IPS DF 6.9 (cell line): ENCODE data around the gene STOX1.
A peak's percentile ranks its signal among the peaks of the same experiment; 100 is the strongest.

Experiments used
- DNase-seq: peaks from one replicate; pipeline ENCODE4 v3.0.0-alpha.2; 2013; ENCODE audit warnings: low read depth, low spot score
- H3K27ac ChIP-seq: one replicate; pipeline ENCODE4 v1.5.1; 2013; ENCODE audit warnings: low read length, control low read depth
- H3K27me3 ChIP-seq: 2 replicates; pipeline ENCODE4 v1.6.1; 2013; ENCODE audit warnings: mild to moderate bottlenecking, low read length; ENCODE audit not compliant: control insufficient read depth, insufficient read depth
- H3K36me3 ChIP-seq: 2 replicates; pipeline ENCODE4 v1.6.1; 2013; ENCODE audit warnings: low read length; ENCODE audit not compliant: control insufficient read depth, insufficient read depth
- H3K4me1 ChIP-seq: 2 replicates; pipeline ENCODE4 v1.6.1; 2013; ENCODE audit warnings: low read length; ENCODE audit not compliant: control insufficient read depth, insufficient read depth
- H3K4me3 ChIP-seq: 2 replicates; pipeline ENCODE4 v1.5.1; 2013; ENCODE audit warnings: mild to moderate bottlenecking, low read length
- H3K9me3 ChIP-seq: 2 replicates; pipeline ENCODE4 v1.6.1; 2013; ENCODE audit warnings: low read length, inconsistent platforms; ENCODE audit not compliant: control insufficient read depth, insufficient read depth
- WGBS: extraction: QIAGEN DNeasy Blood & Tissue Kit; methylation state at CpG from one replicate; pipeline ENCODE4 v1.1.7; 2013; ENCODE audit warnings: mixed read lengths, missing lambda C conversion rate; ENCODE audit not compliant: insufficient read length, insufficient coverage; 5-methylcytosine and 5-hydroxymethylcytosine counted together

The STOX1 gene

GRCh38 chr10:68879628-68880027 lies 52.3 kb downstream of the STOX1 start:
- no peak for DNase-seq
- no peaks in the 10 kb centered on the region for H3K9me3 ChIP-seq
- no peak overlapping the region for H3K27ac ChIP-seq
- no peak overlapping the region for H3K4me3 ChIP-seq
- H3K4me1 ChIP-seq = peaks cover 6% of the 10 kb centered on the region
- H3K27me3 ChIP-seq = no peaks in the 10 kb centered on the region
- H3K36me3 ChIP-seq = no peaks in the 10 kb centered on the region
- WGBS = no CpG with 5 or more reads among the region's 2 CpGs

DNA sequence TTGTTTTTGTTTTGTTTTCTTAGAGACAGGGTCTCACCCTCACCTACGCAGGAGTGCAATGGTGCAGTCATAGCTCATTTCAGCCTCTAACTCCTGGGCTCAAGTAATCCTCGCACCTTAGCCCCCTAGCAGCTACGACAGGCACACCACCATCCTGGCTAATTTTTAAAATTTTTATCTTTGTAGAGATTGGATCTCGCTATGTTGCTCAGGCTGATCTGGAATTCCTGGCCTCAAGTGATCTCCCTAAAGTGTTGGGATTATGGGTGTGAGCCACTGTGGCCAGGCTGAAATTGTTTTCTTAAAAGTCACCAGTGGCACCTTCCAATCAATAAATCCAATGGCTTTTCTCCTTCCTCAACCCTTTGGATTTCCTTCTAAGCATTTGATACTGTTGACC lies 52.9 kb downstream of the STOX1 start:
- Histone ChIP-seq H3K4me1 (peaks cover 6% of the 10 kb centered on the region), H3K27me3 (no peaks in the 10 kb centered on the region), H3K9me3 (no peaks in the 10 kb centered on the region), H3K4me3 (no peak overlapping the region), H3K27ac (no peak overlapping the region), H3K36me3 (no peaks in the 10 kb centered on the region)
- DNase-seq = no peak
- no CpG with 5 or more reads among the region's 4 CpGs for WGBS

DNA sequence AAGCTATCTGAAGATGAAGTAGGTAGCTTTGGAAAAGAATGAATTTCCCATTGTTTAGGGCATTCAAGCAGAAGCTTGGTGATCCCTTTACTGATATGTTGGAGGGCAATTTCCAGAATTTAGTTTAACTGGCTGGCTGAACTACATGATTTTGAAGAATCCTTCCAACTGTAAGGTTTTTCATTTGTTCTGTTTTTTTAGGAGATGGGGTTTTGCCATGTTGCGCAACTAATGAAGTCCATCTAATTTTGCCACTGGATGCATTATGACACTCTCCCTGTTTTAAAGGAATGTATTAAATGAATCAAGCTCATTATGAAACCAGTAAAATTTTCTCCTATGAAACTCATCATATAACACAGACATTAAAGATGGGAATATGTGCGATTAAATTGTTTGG lies 67.7 kb downstream of the STOX1 start:
- WGBS = no CpG with 5 or more reads among the region's 2 CpGs
- DNase-seq = no peak

DNA sequence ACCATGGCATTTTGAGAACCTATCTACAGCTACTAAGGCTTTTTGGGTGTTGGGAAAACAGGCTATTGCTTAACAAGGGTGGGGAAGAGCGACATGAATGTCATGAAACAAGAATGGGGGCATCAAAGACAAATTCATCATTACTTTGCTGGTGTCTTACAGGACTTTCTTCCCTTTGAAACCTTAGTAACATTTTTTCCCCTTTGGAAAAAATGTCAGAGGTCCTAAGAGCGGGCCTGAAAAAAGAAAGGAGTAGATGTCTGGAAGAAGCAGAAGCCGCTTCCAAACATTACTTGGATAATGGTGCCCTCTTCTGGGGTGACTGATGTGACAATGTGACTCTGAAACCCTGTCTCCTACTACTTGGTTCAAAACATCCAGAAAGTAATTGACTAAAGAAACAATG lies 70.0 kb downstream of the STOX1 start:
- H3K4me1 ChIP-seq = no peaks in the 10 kb centered on the region; the same call in 1 of the 2 replicates
- no peaks in the 10 kb centered on the region for H3K27me3 ChIP-seq
- no peaks in the 10 kb centered on the region for H3K9me3 ChIP-seq
- H3K36me3 ChIP-seq = no peaks in the 10 kb centered on the region
- no peak overlapping the region for H3K4me3 ChIP-seq
- H3K27ac ChIP-seq = no peak overlapping the region
- no peak for DNase-seq
- WGBS = no CpG with 5 or more reads among the region's 3 CpGs

More for the DNA sequence above, 67.7 kb downstream of the STOX1 start:
- H3K4me1 ChIP-seq = no peaks in the 10 kb centered on the region
- no peaks in the 10 kb centered on the region for H3K27me3 ChIP-seq
- no peak overlapping the region for H3K4me3 ChIP-seq
- no peaks in the 10 kb centered on the region for H3K9me3 ChIP-seq
- no peaks in the 10 kb centered on the region for H3K36me3 ChIP-seq
- no peak overlapping the region for H3K27ac ChIP-seq

GRCh38 chr10:68899186-68899745 lies 71.9 kb downstream of the STOX1 start:
- no peak for DNase-seq
- Histone ChIP-seq H3K27me3 (no peaks in the 10 kb centered on the region), H3K27ac (no peak overlapping the region), H3K36me3 (no peaks in the 10 kb centered on the region), H3K4me3 (no peak overlapping the region), H3K9me3 (no peaks in the 10 kb centered on the region), H3K4me1 (no peaks in the 10 kb centered on the region; the same call in 1 of the 2 replicates)
- WGBS = no CpG with 5 or more reads among the region's 8 CpGs

DNA sequence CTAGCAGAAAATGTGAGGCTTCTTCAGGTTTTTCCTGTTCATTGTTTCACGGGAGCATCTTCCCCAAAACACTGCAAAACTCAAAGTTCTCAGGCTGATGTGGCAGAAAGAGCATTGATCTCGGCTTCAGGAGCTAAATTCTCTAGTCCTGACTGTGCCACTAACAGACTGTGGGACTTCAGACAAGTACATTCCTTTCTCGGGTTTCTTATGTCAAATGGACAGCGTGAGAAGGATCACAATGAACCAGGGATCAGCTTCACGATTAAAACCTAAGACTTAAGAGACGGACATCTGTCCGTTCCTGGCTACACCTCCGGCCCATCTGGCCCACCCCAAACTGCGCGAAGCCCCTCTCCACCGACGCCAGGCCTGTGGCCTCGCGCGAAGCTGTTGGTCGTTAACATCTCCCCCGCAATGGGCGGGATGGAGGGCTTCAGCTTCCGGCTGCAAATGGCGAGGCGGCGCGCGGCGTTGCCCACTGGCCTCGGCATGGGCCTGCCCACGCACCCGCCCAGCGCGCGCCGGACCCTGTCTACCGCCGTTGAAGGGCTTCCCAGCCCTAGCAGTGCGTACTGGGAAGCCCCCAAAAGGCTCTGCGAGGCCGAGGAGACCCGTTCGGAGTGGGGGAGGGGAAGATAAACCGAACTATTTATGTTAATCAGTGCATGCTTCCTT lies 73.2 kb downstream of the STOX1 start:
- H3K36me3 ChIP-seq = no peaks in the 10 kb centered on the region
- peak overlapping the region; percentile 68; the same call in 1 of the 2 replicates for H3K4me3 ChIP-seq
- DNase-seq = no peak
- H3K9me3 ChIP-seq = no peaks in the 10 kb centered on the region
- no peaks in the 10 kb centered on the region for H3K27me3 ChIP-seq
- no CpG with 5 or more reads among the region's 40 CpGs for WGBS
- no peak overlapping the region for H3K27ac ChIP-seq
- H3K4me1 ChIP-seq = no peaks in the 10 kb centered on the region; the same call in 1 of the 2 replicates

- no peaks in the 10 kb centered on the region for H3K27me3 ChIP-seq
- H3K4me3 ChIP-seq = peak within 1 kb of the TSS; percentile 92
- no peaks in the 10 kb centered on the region; the same call in 1 of the 2 replicates for H3K4me1 ChIP-seq
- H3K36me3 ChIP-seq = no peaks in the 10 kb centered on the region
- no peaks in the 10 kb centered on the region for H3K9me3 ChIP-seq
- WGBS = no CpG with 5 or more reads among the region's 47 CpGs
- no peak within 1 kb of the TSS for H3K27ac ChIP-seq
- DNase-seq = peak; percentile 97
Measured at GRCh38 chr10:68901105-68901927, 74.0 kb downstream of the STOX1 start, which contains the start of gene DDX50. DDX50 (plus strand) TSS chr10:68901315; CDS start chr10:68901385, 70 bp downstream.

- no peak for DNase-seq
- no peak overlapping the region for H3K4me3 ChIP-seq
- no peak overlapping the region for H3K27ac ChIP-seq
- H3K36me3 ChIP-seq = no peaks in the 10 kb centered on the region
- WGBS = no CpG with 5 or more reads among the region's 5 CpGs
- no peaks in the 10 kb centered on the region for H3K27me3 ChIP-seq
- no peaks in the 10 kb centered on the region; the same call in 1 of the 2 replicates for H3K4me1 ChIP-seq
- no peaks in the 10 kb centered on the region for H3K9me3 ChIP-seq
Measured at GRCh38 chr10:68902382-68902781, 75.1 kb downstream of the STOX1 start.

- Histone ChIP-seq H3K27ac (no peak overlapping the region), H3K4me1 (no peaks in the 10 kb centered on the region), H3K27me3 (no peaks in the 10 kb centered on the region), H3K9me3 (no peaks in the 10 kb centered on the region), H3K36me3 (peaks cover 3% of the 10 kb centered on the region), H3K4me3 (no peak overlapping the region)
- no peak for DNase-seq
Measured at GRCh38 chr10:68924593-68924992, 97.3 kb downstream of the STOX1 start.

GRCh38 chr10:68925489-68925888 lies 98.2 kb downstream of the STOX1 start:
- H3K4me3 ChIP-seq = no peak overlapping the region
- H3K36me3 ChIP-seq = no peaks in the 10 kb centered on the region
- no CpG with 5 or more reads among the region's 4 CpGs for WGBS
- no peak overlapping the region for H3K27ac ChIP-seq
- H3K9me3 ChIP-seq = no peaks in the 10 kb centered on the region
- no peaks in the 10 kb centered on the region for H3K27me3 ChIP-seq
- DNase-seq = no peak
- no peaks in the 10 kb centered on the region for H3K4me1 ChIP-seq
